Right lobe of liver (tissue), 6 donors: ENCODE data around the gene VPS4B. TPM values are rescaled to one million over a fixed set of nuclear protein-coding genes. Genes with fewer than 3 reads are reported as not detected.
"Not testable (repeated sequence)": the region's sequence is repeated elsewhere in the genome, so short reads cannot be mapped to it uniquely, and the experiment has no call there.

Source experiments
- ATAC-seq, 4 donors: fragments of 200-7000 bp; cut with Tn5 transposase; one replicate each; pipeline ENCODE4 v1.9.1; 2020; ENCODE audit warnings: mild to moderate bottlenecking in 4 of 4, moderate library complexity in 4 of 4
- DNase-seq, 3 donors: peaks; one replicate each; pipeline ENCODE4 v3.0.0-alpha.2; 2020
- H3K27ac ChIP-seq, 3 donors: fragments of 200-600 bp; one replicate each; pipeline ENCODE4 v1.8.0; 2022
- H3K27me3 ChIP-seq, 2 donors: fragments of 200-600 bp; one replicate each; pipeline ENCODE4 v1.8.0; 2022
- H3K36me3 ChIP-seq, 4 donors: fragments of 200-600 bp; sonication (generic) in 1 of 4; one replicate each; pipeline versions ENCODE4 v1.5.1 to v1.8.0; 2017 to 2022; ENCODE audit warnings: control low read depth in 1 of 4
- H3K4me1 ChIP-seq, 4 donors: fragments of 200-600 bp; sonication (generic) in 1 of 4; one replicate each; pipeline versions ENCODE4 v1.5.1 to v1.8.0; 2017 to 2022; ENCODE audit warnings: control low read depth in 1 of 4
- H3K4me3 ChIP-seq, 3 donors: fragments of 200-600 bp; one replicate each; pipeline ENCODE4 v1.8.0; 2022
- H3K9me3 ChIP-seq, 4 donors: fragments of 200-600 bp; sonication (generic) in 1 of 4; one replicate each; pipeline versions ENCODE4 v1.5.1 to v1.8.0; 2017 to 2022; ENCODE audit warnings: control low read depth in 1 of 4
- CTCF ChIP-seq, 4 donors: fragments of 200-600 bp in 3 of 4; fragments of 450-650 bp in 1 of 4; IDR thresholded peaks; one replicate each; pipeline versions ENCODE4 v1.5.1 to v1.8.0; 2016 to 2022; ENCODE audit warnings: antibody characterized with exemption in 4 of 4, mild to moderate bottlenecking in 2 of 4
- POLR2A ChIP-seq: fragments of 450-650 bp; IDR thresholded peaks from one replicate; pipeline ENCODE4 v1.6.1; 2017; ENCODE audit warnings: antibody characterized with exemption, mild to moderate bottlenecking
- WGBS: methylation state at CpG from one replicate; pipeline ENCODE4 v1.1.6; 2018; ENCODE audit warnings: low coverage, low lambda C conversion rate; ENCODE audit not compliant: insufficient coverage; ENCODE audit errors: missing lambda C conversion rate; 5-methylcytosine and 5-hydroxymethylcytosine counted together
- intact Hi-C, 2 donors: fragments of 100-400 bp; cut with DNase I; formaldehyde crosslinking; loops; one replicate each; pipeline versions ENCODE4 v1.11.2 to v1.14.1; 2022
- total RNA-seq, 6 experiments: library from RNA; depleted of rRNA in 2 of 6; stranded (reverse); fragments of >200 nt in 2 of 6; fragmentation: NEBNext Ultra II Directional in 3 of 6; extraction: Animal tissue kit (Norgen Biotek cat#: 25700) in 3 of 6; gene quantifications; one replicate each; pipeline versions ENCODE4 v1.1.0 to v1.2.4, GENCODE V29; 2016 to 2023
- donor health status: DM: no; HTN: yes; CAD: no.
- donor health status: DM: no; HTN: no; CAD: no.
- donor health status: DM: no; HTN: no; CAD: no.
- donor health status: DM: no; HTN: yes; CAD: no.
- donor health status: DM: no; HTN: yes; CAD: no.

VPS4B gene
- total RNA-seq, 6 experiments from 2014 or later = 18.3 to 30.4 (median 22.3) TPM

GRCh38 chr18:63465059-63465458, 42.8 kb upstream of the VPS4B start:
- H3K9me3 ChIP-seq = no peaks in the 10 kb centered on the region
- intact Hi-C loops = no loop called here

DNA sequence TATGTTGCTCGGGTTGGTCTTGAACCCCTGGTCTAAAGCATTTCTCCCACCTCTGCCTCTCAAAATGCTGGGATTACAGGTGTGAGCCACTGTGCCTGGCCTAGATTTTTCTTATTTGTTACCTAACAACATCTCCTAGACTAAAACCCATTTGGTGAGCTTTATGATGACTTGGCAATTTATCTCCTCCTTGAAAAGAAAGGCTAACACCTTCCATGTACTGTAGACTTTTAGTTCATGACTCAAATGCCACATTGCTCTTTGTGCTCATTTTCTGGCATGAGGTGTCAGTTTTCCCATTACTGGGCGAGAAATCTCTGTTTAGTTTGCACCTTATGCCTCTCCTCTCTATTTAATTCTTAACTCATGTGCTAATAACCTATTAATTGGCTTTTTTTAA, 42.2 kb upstream of the VPS4B start:
- Histone ChIP-seq H3K27ac (no peak overlapping the region), H3K4me1 (peaks cover 0 to 5% (median 3%) of the 10 kb centered on the region in 4 donors), H3K36me3 (no peaks in the 10 kb centered on the region), H3K4me3 (no peak overlapping the region), H3K27me3 (no peaks in the 10 kb centered on the region), H3K9me3 (no peaks in the 10 kb centered on the region)
- ATAC-seq (no peak), DNase-seq (no peak)
- TF ChIP-seq POLR2A = no peak
- no peak for TF ChIP-seq CTCF (IDR thresholded peaks at IDR 0.05)
- intact Hi-C loops = no loop called here
- WGBS = 56% methylated on average over 1 of the region's 2 CpGs

More at GRCh38 chr18:63465059-63465458, 42.8 kb upstream of the VPS4B start:
- ATAC-seq (no peak), DNase-seq (no peak)
- Histone ChIP-seq H3K4me1 (peaks cover 0 to 4% (median 1%) of the 10 kb centered on the region in 4 donors), H3K27me3 (no peaks in the 10 kb centered on the region), H3K36me3 (no peaks in the 10 kb centered on the region), H3K4me3 (no peak overlapping the region), H3K27ac (no peak overlapping the region)
- 42% methylated on average over 2 of the region's 2 CpGs for WGBS
- TF ChIP-seq POLR2A (no peak), CTCF (IDR thresholded peaks at IDR 0.05) (no peak)

- 20% methylated on average over 1 of the region's 1 CpG for WGBS
- Histone ChIP-seq H3K9me3 (no peaks in the 10 kb centered on the region), H3K27ac (no peak overlapping the region), H3K27me3 (no peaks in the 10 kb centered on the region), H3K36me3 (no peaks in the 10 kb centered on the region), H3K4me3 (no peak overlapping the region), H3K4me1 (peaks cover 0 to 5% (median 3%) of the 10 kb centered on the region in 4 donors)
- ATAC-seq (peak; percentile 62 to 88 (median 71)), DNase-seq (no peak)
- TF ChIP-seq POLR2A (no peak), CTCF (IDR thresholded peaks at IDR 0.05) (no peak)
- intact Hi-C loops = no loop called here
Observed at GRCh38 chr18:63460414-63460813, 38.1 kb upstream of the VPS4B start.

GRCh38 chr18:63457977-63458376, 35.7 kb upstream of the VPS4B start:
- no peak for TF ChIP-seq POLR2A
- TF ChIP-seq CTCF (IDR thresholded peaks at IDR 0.05) = no peak
- no peaks in the 10 kb centered on the region for H3K36me3 ChIP-seq
- no peaks in the 10 kb centered on the region for H3K27me3 ChIP-seq
- H3K4me1 ChIP-seq = peaks cover 0 to 5% (median 3%) of the 10 kb centered on the region in 4 donors
- no peak for ATAC-seq
- no peak overlapping the region for H3K27ac ChIP-seq
- no peak for DNase-seq
- intact Hi-C loops = no loop called here
- H3K9me3 ChIP-seq = no peaks in the 10 kb centered on the region
- 92% methylated on average over 6 of the region's 6 CpGs for WGBS
- no peak overlapping the region for H3K4me3 ChIP-seq

GRCh38 chr18:63454497-63454896, 32.2 kb upstream of the VPS4B start:
- Histone ChIP-seq H3K4me3 (no peak overlapping the region), H3K4me1 (no peaks in the 10 kb centered on the region), H3K27me3 (no peaks in the 10 kb centered on the region), H3K9me3 (no peaks in the 10 kb centered on the region), H3K27ac (no peak overlapping the region), H3K36me3 (no peaks in the 10 kb centered on the region)
- DNase-seq (no peak), ATAC-seq (no peak)
- intact Hi-C loops = no loop called here
- TF ChIP-seq CTCF (IDR thresholded peaks at IDR 0.05) (no peak), POLR2A (no peak)
- WGBS = 82% methylated on average over 7 of the region's 8 CpGs

- DNase-seq, H3K4me1 ChIP-seq, H3K27ac ChIP-seq, H3K9me3 ChIP-seq, H3K27me3 ChIP-seq, H3K4me3 ChIP-seq, intact Hi-C loops, H3K36me3 ChIP-seq, ATAC-seq: not testable (repeated sequence)
- WGBS = 71% methylated on average over 2 of the region's 5 CpGs
Observed at GRCh38 chr18:63452751-63453150, 30.5 kb upstream of the VPS4B start.
